Mesendoderm (in vitro differentiated cells): Measurements from ENCODE around the gene DUSP9.

Experiments used
- DNase-seq: peaks from one replicate; pipeline ENCODE4 v3.0.0; 2013
- H2AK5ac ChIP-seq: 2 replicates; pipeline ENCODE4 v1.6.1; 2013; ENCODE audit warnings: low read length, inconsistent platforms
- H2BK120ac ChIP-seq: 2 replicates; pipeline ENCODE4 v1.6.1; 2013; ENCODE audit warnings: low read depth, mild to moderate bottlenecking, low read length, moderate library complexity, mixed read lengths
- H2BK15ac ChIP-seq: replicated peaks from 2 replicates; pipeline ENCODE4 v1.6.1; 2013; ENCODE audit warnings: low read depth, mild to moderate bottlenecking, moderate library complexity
- H2BK5ac ChIP-seq: 2 replicates; pipeline ENCODE4 v1.6.1; 2013; ENCODE audit warnings: low read length, inconsistent platforms
- H3K18ac ChIP-seq: 2 replicates; pipeline ENCODE4 v1.6.1; 2013; ENCODE audit warnings: mild to moderate bottlenecking, low read length, mixed read lengths
- H3K23ac ChIP-seq: one replicate; pipeline ENCODE4 v1.6.1; 2013; ENCODE audit warnings: low read length
- H3K27ac ChIP-seq: 2 replicates; pipeline ENCODE4 v1.5.1; 2013; ENCODE audit warnings: low read depth, mild to moderate bottlenecking, inconsistent platforms, low read length, moderate library complexity
- H3K27me3 ChIP-seq: 2 replicates; pipeline ENCODE4 v1.6.1; 2013; ENCODE audit warnings: low read length, control low read depth, mild to moderate bottlenecking, inconsistent platforms; ENCODE audit not compliant: insufficient read depth, poor library complexity
- H3K36me3 ChIP-seq: 2 replicates; pipeline ENCODE4 v1.6.1; 2013; ENCODE audit warnings: low read length, inconsistent platforms; ENCODE audit not compliant: control insufficient read depth, insufficient read depth
- H3K4ac ChIP-seq: one replicate; pipeline ENCODE4 v1.6.1; 2013; ENCODE audit warnings: low read depth, mild to moderate bottlenecking, low read length, moderate library complexity
- H3K4me1 ChIP-seq: 2 replicates; pipeline ENCODE4 v1.6.1; 2013; ENCODE audit warnings: low read depth, low read length, inconsistent platforms; ENCODE audit not compliant: control insufficient read depth
- H3K4me2 ChIP-seq: 2 replicates; pipeline ENCODE4 v1.6.1; 2013; ENCODE audit warnings: low read length
- H3K4me3 ChIP-seq: 2 replicates; pipeline ENCODE4 v1.5.1; 2013; ENCODE audit warnings: mild to moderate bottlenecking, low read length
- H3K56ac ChIP-seq: one replicate; pipeline ENCODE4 v1.6.1; 2013; ENCODE audit warnings: low read length
- H3K79me1 ChIP-seq: 2 replicates; pipeline ENCODE4 v1.6.1; 2013; ENCODE audit warnings: low read length, inconsistent platforms
- H3K79me2 ChIP-seq: 2 replicates; pipeline ENCODE4 v1.6.1; 2013; ENCODE audit warnings: mild to moderate bottlenecking, low read length; ENCODE audit not compliant: control insufficient read depth, insufficient read depth
- H3K9ac ChIP-seq: 2 replicates; pipeline ENCODE4 v1.6.1; 2013; ENCODE audit warnings: low read length, inconsistent platforms
- H4K5ac ChIP-seq: one replicate; pipeline ENCODE4 v1.6.1; 2013; ENCODE audit warnings: low read length
- H4K8ac ChIP-seq: one replicate; pipeline ENCODE4 v1.6.1; 2013; ENCODE audit warnings: low read depth, mild to moderate bottlenecking, control low read depth, low read length, moderate library complexity
- WGBS: extraction: QIAGEN DNeasy Blood & Tissue Kit; methylation state at CpG from one replicate; pipeline ENCODE4 v1.1.7; 2013; ENCODE audit warnings: low lambda C conversion rate, missing lambda C conversion rate; ENCODE audit not compliant: insufficient coverage; ENCODE audit errors: extremely low coverage; 5-methylcytosine and 5-hydroxymethylcytosine counted together

The DUSP9 gene

DNA sequence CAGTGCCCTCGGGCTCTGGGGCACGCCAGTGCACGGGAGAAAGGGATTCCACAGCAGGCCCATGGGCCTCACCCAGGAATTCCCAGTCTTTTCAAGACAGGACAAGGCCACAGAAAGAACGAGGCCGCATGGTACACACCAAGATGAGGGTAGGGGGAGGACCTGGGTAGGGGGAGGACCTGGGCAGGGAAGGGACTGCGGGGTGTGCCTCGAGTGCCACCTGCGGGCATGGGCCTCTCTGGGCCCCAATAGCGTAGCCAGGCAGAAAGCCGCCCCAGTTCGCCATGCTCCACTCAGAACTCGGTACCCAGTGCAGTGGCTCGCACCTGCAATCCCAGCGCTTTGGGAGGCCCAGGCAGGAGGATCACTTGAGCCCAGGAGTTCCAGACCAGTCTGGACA is 14.0 kb upstream of the DUSP9 start:
- no peak overlapping the region for H4K5ac ChIP-seq
- H3K4me1 ChIP-seq = no peaks in the 10 kb centered on the region
- no peaks in the 10 kb centered on the region for H3K27me3 ChIP-seq
- H2BK5ac ChIP-seq = no peak overlapping the region
- no peak overlapping the region for H3K56ac ChIP-seq
- H4K8ac ChIP-seq = no peak overlapping the region
- no peak for DNase-seq
- no peak overlapping the region for H3K23ac ChIP-seq
- no peak overlapping the region for H3K9ac ChIP-seq
- no peak overlapping the region for H3K27ac ChIP-seq
- H2AK5ac ChIP-seq = no peak overlapping the region
- H3K36me3 ChIP-seq = no peaks in the 10 kb centered on the region
- no peak overlapping the region for H2BK15ac ChIP-seq
- no peaks in the 10 kb centered on the region for H3K79me2 ChIP-seq
- H3K79me1 ChIP-seq = no peaks in the 10 kb centered on the region
- H3K18ac ChIP-seq = no peak overlapping the region
- WGBS = no CpG with 5 or more reads among the region's 14 CpGs
- H3K4ac ChIP-seq = no peak overlapping the region
- H3K4me3 ChIP-seq = no peak overlapping the region
- no peak overlapping the region for H3K4me2 ChIP-seq
- H2BK120ac ChIP-seq = no peak overlapping the region

DNA sequence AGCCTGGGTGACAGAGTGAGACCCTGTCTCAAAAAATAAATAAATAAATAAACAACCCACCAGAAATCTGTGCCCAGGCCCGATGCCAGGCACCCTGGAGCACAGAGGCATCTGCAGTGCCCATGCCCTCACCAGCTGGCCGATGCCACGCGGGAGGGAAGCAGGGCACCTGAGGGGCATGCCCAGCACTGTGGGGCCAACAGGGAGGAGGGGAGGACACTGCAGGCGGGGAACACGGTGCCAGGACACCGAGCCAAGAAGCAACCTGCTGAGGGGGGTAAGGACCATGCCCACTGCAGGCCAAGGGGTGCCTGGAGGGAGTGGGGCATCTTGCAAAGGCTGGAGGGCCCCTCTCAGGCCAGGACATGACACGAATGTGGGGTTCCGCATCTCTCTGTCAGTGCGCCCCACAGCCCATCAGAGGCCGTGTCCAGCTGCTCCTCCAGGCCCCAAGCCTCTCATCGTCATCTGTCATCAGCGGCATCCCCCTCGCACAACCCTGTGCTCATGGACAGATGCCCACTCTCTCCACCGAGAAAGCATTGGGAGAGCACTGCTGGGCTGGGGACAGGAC is 13.3 kb upstream of the DUSP9 start:
- Histone ChIP-seq H3K56ac (no peak overlapping the region), H3K18ac (no peak overlapping the region), H3K4me2 (no peak overlapping the region), H3K4me3 (no peak overlapping the region), H2AK5ac (no peak overlapping the region), H3K79me1 (no peaks in the 10 kb centered on the region), H3K4me1 (no peaks in the 10 kb centered on the region), H3K79me2 (no peaks in the 10 kb centered on the region), H3K36me3 (no peaks in the 10 kb centered on the region), H4K5ac (no peak overlapping the region), H4K8ac (no peak overlapping the region), H3K9ac (no peak overlapping the region), H3K23ac (no peak overlapping the region), H3K4ac (no peak overlapping the region), H3K27ac (no peak overlapping the region), H2BK5ac (no peak overlapping the region), H2BK15ac (no peak overlapping the region), H2BK120ac (no peak overlapping the region), H3K27me3 (no peaks in the 10 kb centered on the region)
- no CpG with 5 or more reads among the region's 15 CpGs for WGBS
- no peak for DNase-seq

DNA sequence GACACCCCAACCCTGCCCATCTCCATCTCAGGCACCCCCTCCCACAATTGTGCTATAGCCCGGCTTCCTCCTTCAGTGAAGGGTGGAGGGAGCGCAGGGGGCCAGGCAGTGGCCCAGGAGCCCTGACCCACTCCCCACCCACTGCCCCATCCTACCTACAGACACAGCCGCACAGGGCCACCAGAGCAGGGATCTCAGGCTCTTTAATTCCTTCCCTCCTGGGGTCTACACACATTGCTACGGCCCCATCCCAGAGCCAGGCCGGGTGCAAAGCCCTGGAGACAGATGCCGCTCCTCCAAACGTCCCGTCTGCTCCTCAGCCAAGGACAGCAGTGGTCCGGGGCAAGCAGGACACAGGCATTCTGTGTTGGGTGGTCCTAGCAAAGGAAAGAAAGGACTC is 12.8 kb upstream of the DUSP9 start:
- H2BK15ac ChIP-seq = no peak overlapping the region

GRCh38 chrX:153634832-153635231 is 12.2 kb upstream of the DUSP9 start:
- no CpG with 5 or more reads among the region's 15 CpGs for WGBS
- no peak for DNase-seq
- Histone ChIP-seq H4K8ac (no peak overlapping the region), H2BK15ac (no peak overlapping the region), H2BK120ac (no peak overlapping the region), H3K79me1 (no peaks in the 10 kb centered on the region), H4K5ac (no peak overlapping the region), H3K18ac (no peak overlapping the region), H2AK5ac (no peak overlapping the region), H3K27ac (no peak overlapping the region), H3K4me2 (no peak overlapping the region), H3K23ac (no peak overlapping the region), H3K4ac (no peak overlapping the region), H3K27me3 (no peaks in the 10 kb centered on the region), H2BK5ac (no peak overlapping the region), H3K9ac (no peak overlapping the region), H3K4me1 (no peaks in the 10 kb centered on the region), H3K79me2 (no peaks in the 10 kb centered on the region), H3K36me3 (no peaks in the 10 kb centered on the region), H3K4me3 (no peak overlapping the region), H3K56ac (no peak overlapping the region)

More for the DNA sequence above, 12.8 kb upstream of the DUSP9 start:
- Histone ChIP-seq H3K4me2 (no peak overlapping the region), H3K23ac (no peak overlapping the region), H3K36me3 (no peaks in the 10 kb centered on the region), H3K27ac (no peak overlapping the region), H3K18ac (no peak overlapping the region), H3K79me1 (no peaks in the 10 kb centered on the region), H2BK5ac (no peak overlapping the region), H3K27me3 (no peaks in the 10 kb centered on the region), H3K4me3 (no peak overlapping the region), H4K5ac (no peak overlapping the region), H3K9ac (no peak overlapping the region), H2AK5ac (no peak overlapping the region), H4K8ac (no peak overlapping the region), H3K4me1 (no peaks in the 10 kb centered on the region), H2BK120ac (no peak overlapping the region), H3K79me2 (no peaks in the 10 kb centered on the region), H3K4ac (no peak overlapping the region), H3K56ac (no peak overlapping the region)
- no peak for DNase-seq
- WGBS = no CpG with 5 or more reads among the region's 9 CpGs

GRCh38 chrX:153635388-153635787 is 11.6 kb upstream of the DUSP9 start:
- H3K56ac ChIP-seq = no peak overlapping the region
- H3K18ac ChIP-seq = no peak overlapping the region
- no peak overlapping the region for H3K4me3 ChIP-seq
- H2AK5ac ChIP-seq = no peak overlapping the region
- H3K4me2 ChIP-seq = no peak overlapping the region
- no peaks in the 10 kb centered on the region for H3K79me1 ChIP-seq
- no peak overlapping the region for H3K9ac ChIP-seq
- no peak overlapping the region for H3K4ac ChIP-seq
- H4K5ac ChIP-seq = no peak overlapping the region
- no peak overlapping the region for H2BK5ac ChIP-seq
- no peak for DNase-seq
- H3K27ac ChIP-seq = no peak overlapping the region
- H3K27me3 ChIP-seq = no peaks in the 10 kb centered on the region
- no peak overlapping the region for H2BK120ac ChIP-seq
- H2BK15ac ChIP-seq = no peak overlapping the region
- no peak overlapping the region for H4K8ac ChIP-seq
- no peaks in the 10 kb centered on the region for H3K79me2 ChIP-seq
- WGBS = no CpG with 5 or more reads among the region's 6 CpGs
- H3K4me1 ChIP-seq = no peaks in the 10 kb centered on the region
- no peaks in the 10 kb centered on the region for H3K36me3 ChIP-seq
- no peak overlapping the region for H3K23ac ChIP-seq
